ENCODE measurements around the gene PI4KA.
"Not testable (repeated sequence)": the region's sequence is repeated elsewhere in the genome, so short reads cannot be mapped to it uniquely, and the experiment has no call there.

Gene PI4KA

DNA sequence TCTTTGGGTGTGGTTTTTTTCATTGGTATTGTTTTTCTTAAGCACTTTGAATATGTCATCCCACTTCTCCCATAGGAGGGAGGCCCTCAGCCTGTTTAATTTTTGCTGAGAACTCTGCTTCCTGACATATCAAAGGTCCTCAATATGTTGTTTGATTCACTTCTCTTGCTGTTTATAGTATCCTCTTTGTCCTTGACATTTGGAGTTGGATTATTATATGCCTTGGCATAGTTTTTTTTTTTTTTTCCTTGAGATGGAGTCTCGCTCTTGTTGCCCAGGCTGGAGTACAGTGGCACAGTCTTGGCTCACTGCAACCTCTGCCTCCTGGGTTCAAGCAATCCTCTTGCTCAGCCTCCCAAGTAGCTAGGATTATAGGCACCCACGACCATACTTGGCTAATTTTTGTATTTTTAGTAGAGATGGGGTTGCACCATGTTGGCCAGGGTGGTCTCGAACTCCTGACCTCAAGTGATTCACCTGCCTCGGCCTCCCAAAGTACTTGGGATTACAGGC is 196.0 kb downstream of the PI4KA start:
- not testable (repeated sequence) for DNase-seq

DNA sequence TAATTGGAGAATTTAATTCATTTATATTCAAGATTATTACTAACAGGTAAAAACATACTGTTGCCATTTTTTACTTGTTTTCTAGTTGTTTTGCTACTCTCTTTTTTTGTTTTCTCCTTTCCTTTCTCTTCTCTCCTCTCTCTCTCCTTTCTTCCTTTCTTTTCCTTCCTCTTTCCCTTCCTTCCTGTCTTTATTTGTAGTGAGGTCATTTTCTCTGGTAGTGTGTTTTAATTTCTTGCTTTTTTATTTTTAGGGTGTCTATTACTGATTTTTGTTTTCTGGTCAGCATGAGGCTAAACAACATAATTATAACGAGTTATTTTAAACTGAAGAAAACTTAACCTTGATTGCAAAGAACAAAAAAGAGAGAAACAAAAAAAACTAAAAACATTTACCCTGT is 197.1 kb downstream of the PI4KA start:
- no peak for DNase-seq

DNA sequence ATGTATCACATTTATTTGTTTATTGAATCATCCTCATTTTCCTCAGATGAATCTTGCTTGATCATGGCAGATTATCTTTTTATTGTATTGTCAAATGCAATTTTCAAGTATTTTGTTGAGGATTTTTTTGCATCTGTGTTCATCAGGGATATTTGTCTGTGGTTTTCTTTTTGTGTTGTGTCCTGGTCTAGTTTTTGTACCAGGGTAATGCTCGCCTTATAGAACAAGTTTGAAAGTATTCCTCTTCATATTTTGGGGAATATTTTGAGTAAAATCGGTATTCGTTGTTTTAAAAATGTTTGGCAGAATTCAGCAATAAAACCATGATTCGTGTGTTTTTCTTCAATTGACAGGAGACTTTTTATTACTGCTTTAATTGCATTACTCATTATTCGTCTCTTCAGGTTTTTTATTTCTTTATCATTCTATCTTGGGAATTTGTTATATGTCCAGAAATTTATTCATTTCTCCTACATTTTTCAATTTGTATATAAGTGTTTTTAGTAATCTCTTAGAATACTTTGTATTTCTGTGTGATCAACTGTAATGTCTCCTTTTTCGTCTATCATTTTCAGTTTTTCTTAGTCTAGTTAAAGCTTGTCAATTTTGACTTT is 198.1 kb downstream of the PI4KA start:
- no peak for DNase-seq

DNA sequence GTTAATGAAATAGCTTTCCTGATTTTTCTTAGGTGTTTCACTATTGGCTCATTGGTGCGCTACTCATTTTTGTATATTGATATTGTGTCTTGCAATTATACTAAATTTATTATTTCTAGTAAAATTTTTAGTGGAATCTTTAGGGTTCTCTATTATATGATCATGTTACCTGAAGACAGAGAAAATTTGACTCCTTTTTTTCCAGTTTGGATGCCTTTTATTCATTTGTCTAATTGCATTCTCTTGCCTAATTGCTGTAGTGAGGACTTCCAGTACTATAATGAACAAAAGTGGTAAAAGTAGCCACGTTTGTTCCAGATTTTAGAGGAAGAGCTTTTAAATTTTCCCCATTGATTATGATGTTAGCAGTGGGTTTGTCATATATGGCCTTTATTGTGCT is 198.7 kb downstream of the PI4KA start:
- no peak for DNase-seq

DNA sequence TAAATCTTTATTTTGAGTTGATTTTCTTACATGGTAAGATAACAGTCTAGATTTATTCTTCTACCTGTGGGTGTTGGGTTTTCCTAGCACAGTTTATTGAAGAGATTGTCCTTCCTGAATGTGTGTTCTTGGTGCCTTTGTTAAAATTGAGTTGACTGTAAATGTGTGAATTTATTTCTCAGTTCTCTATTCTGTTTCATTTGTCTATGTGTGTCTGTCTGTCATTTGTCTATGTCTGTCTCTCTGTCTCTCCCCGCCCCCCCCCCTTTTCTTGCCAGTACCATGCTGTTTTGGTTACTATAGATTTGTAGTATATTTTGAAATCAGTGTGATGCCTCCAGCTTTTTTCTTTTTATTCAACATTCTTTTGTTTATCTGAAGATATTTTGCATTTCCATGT is 199.4 kb downstream of the PI4KA start:
- no peak for DNase-seq

DNA sequence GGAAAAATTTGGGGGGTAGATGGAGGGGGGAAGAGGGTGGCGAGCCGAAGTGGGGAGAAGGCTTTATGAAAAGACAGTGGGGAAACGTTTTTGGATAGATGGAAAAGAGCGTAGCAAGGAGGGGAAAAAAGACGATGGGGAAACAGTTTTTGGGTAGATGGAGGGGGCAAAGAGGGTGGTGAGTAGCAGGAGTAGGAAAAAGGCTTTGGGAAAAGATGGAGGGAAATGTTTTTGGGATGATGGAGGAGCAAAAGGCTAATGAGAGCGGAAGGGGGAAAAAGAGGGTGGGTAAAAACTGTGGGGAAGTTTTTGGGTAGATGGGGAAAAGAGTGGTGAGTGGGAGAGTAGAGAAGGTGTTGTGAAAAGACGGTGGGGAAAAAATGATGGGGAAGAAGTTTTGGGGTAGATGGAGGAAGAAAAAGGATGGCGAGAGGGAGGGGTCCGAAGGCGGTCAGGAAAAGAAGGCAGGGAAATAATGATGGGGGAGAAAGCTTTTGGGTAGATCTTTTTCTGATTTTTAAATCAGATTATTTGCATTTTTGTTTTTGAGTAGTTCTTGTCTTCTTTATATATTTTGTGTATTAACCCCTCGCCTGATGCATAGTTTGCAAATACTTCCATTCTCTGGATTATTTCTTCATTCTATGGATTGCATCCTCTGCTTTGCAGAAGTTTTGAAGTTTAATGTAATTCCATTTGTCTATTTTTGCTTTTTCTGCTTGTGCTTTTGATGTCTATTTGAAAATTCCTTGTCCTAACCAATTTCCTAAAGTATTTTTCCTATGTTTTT is 200.0 kb downstream of the PI4KA start:
- no peak for DNase-seq

DNA sequence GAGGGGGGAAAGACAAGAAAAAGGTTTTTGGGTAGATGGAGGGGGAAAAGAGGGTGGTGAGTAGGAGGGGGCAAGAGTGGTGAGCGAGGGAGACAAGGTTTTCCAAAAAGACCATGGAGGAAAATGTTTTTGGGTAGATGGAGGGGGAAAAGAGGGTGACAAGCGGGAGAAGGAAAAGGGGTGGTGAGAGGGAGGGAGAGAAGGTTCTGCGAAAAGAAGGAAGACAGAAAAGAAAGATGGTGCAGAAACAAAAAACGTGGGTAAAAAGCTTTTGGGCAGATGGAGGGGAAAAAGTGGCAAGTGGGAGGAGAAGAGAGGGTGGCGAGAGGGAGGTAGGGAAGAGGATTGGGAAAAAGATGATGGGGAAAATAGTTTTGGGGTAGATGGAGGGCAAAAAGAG is 200.6 kb downstream of the PI4KA start:
- no peak for DNase-seq

All from NCI-H2081 treated with DMSO at 0.1 percent for 48 hours (cell line).